Measurements from ENCODE around the gene DHX36. TPM values are rescaled to one million over a fixed set of nuclear protein-coding genes. Genes with fewer than 3 reads are reported as not detected.

Gene DHX36, protein sequence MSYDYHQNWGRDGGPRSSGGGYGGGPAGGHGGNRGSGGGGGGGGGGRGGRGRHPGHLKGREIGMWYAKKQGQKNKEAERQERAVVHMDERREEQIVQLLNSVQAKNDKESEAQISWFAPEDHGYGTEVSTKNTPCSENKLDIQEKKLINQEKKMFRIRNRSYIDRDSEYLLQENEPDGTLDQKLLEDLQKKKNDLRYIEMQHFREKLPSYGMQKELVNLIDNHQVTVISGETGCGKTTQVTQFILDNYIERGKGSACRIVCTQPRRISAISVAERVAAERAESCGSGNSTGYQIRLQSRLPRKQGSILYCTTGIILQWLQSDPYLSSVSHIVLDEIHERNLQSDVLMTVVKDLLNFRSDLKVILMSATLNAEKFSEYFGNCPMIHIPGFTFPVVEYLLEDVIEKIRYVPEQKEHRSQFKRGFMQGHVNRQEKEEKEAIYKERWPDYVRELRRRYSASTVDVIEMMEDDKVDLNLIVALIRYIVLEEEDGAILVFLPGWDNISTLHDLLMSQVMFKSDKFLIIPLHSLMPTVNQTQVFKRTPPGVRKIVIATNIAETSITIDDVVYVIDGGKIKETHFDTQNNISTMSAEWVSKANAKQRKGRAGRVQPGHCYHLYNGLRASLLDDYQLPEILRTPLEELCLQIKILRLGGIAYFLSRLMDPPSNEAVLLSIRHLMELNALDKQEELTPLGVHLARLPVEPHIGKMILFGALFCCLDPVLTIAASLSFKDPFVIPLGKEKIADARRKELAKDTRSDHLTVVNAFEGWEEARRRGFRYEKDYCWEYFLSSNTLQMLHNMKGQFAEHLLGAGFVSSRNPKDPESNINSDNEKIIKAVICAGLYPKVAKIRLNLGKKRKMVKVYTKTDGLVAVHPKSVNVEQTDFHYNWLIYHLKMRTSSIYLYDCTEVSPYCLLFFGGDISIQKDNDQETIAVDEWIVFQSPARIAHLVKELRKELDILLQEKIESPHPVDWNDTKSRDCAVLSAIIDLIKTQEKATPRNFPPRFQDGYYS
- 10 to 100 TPM; 90.0 to 97.3 TPM for total RNA-seq
- 101 TPM for polyA plus RNA-seq (2013, experiment 1 of 2)
- polyA plus RNA-seq (2013, experiment 2 of 2), result 91.5 TPM
- long read RNA-seq, experiment 1, full-length matches to known transcripts, result 5 of 30 reads
- long read RNA-seq, experiment 1, partial matches to known transcripts, result 14 of 30 reads
- long read RNA-seq, experiment 1, other reads (novel, unspliced or antisense), result 11 of 30 reads
- long read RNA-seq, experiment 2, full-length matches to known transcripts, result 61 of 86 reads
- long read RNA-seq, experiment 2, partial matches to known transcripts, result 14 of 86 reads
- long read RNA-seq, experiment 2, other reads (novel, unspliced or antisense), result 11 of 86 reads
- long read RNA-seq, experiment 3, full-length matches to known transcripts, result 2 of 5 reads
- long read RNA-seq, experiment 3, partial matches to known transcripts, result 1 of 5 reads
- long read RNA-seq, experiment 3, other reads (novel, unspliced or antisense), result 2 of 5 reads
- long read RNA-seq, experiment 4, full-length matches to known transcripts, result 11 of 78 reads
- long read RNA-seq, experiment 4, partial matches to known transcripts, result 66 of 78 reads
- long read RNA-seq, experiment 4, other reads (novel, unspliced or antisense), result 1 of 78 reads

DNA sequence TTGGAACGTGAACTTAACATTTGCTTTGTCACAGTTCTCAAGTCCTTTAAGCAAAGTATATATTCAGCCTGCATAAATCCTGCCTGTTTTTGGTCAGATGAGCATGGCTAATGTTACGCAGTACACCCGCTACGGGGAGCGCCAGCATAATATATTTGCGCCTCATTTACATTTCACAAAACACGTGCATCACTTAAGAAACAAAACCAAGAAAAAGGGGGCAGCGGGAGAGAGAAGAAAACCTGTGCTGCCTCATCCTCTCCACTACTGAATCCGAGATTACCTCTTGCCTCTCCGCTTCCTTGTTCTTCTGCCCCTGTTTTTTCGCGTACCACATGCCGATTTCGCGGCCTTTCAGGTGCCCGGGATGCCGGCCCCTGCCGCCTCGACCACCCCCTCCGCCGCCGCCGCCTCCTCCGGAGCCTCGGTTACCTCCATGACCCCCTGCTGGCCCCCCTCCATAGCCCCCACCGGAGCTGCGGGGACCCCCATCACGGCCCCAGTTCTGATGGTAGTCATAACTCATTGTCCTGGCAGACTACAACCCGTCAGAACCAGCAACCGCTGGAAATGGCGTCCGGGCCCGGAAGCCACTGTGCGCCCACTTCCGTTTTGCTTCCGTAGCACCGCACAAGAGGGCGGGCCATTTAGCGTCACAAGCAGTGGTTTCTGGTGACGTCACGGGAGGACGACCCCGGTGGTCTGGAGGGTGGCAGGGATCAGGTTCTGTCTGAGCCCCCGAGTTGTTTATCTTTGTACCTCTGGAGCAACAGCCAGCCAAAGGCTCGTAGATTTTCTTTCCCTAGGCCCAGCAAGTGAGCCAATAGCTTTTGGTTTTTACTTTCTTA is at the start of gene DHX36:
TSS of gene DHX36 (minus strand) at position 597 of the 848 bp plus-strand sequence. CDS start at position 526, 71 bp downstream.
- TF ChIP-seq, protein P1, sequence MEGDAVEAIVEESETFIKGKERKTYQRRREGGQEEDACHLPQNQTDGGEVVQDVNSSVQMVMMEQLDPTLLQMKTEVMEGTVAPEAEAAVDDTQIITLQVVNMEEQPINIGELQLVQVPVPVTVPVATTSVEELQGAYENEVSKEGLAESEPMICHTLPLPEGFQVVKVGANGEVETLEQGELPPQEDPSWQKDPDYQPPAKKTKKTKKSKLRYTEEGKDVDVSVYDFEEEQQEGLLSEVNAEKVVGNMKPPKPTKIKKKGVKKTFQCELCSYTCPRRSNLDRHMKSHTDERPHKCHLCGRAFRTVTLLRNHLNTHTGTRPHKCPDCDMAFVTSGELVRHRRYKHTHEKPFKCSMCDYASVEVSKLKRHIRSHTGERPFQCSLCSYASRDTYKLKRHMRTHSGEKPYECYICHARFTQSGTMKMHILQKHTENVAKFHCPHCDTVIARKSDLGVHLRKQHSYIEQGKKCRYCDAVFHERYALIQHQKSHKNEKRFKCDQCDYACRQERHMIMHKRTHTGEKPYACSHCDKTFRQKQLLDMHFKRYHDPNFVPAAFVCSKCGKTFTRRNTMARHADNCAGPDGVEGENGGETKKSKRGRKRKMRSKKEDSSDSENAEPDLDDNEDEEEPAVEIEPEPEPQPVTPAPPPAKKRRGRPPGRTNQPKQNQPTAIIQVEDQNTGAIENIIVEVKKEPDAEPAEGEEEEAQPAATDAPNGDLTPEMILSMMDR (conservative IDR thresholded peaks at IDR 0.05), result no peak
- peak within 1 kb of the TSS; percentile 100 for H3K4me3 ChIP-seq (ENCODE audit: low read length)
- H3K9ac ChIP-seq (ENCODE audit: extremely low read depth, low read length, poor library complexity, severe bottlenecking), result peak within 1 kb of the TSS; percentile 93
- Mint-ChIP-seq H3K4me1 (peaks cover 30% of the 10 kb centered on the region), H3K36me3 (ENCODE audit: low read depth) (peaks cover 6% of the 10 kb centered on the region), H3K27ac (peak within 1 kb of the TSS; percentile 95), H3K4me3 (peak within 1 kb of the TSS; percentile 85), H3K27me3 (ENCODE audit: insufficient read depth) (no peaks in the 10 kb centered on the region), H3K9me3 (no peaks in the 10 kb centered on the region)
- no peaks in the 10 kb centered on the region for H3K36me3 ChIP-seq (ENCODE audit: control insufficient read depth, insufficient read depth, low read length)
- DNase-seq, result peak; percentile 93
- peaks cover 19% of the 10 kb centered on the region for H3K4me1 ChIP-seq (ENCODE audit: control insufficient read depth, insufficient read depth, low read length)
- no peaks in the 10 kb centered on the region for H3K9me3 ChIP-seq (ENCODE audit: control insufficient read depth, low read length)
- 1% methylated on average over 17 to 45 of the region's 45 CpGs for WGBS, 2 experiments (ENCODE audit: insufficient coverage in 1 of 2, insufficient read length in 1 of 2)
- H3K27ac ChIP-seq (ENCODE audit: low read depth, low read length), result peak within 1 kb of the TSS; percentile 96
- no peaks in the 10 kb centered on the region for H3K27me3 ChIP-seq (ENCODE audit: control insufficient read depth, insufficient read depth, low read length, poor library complexity, severe bottlenecking)

DNA sequence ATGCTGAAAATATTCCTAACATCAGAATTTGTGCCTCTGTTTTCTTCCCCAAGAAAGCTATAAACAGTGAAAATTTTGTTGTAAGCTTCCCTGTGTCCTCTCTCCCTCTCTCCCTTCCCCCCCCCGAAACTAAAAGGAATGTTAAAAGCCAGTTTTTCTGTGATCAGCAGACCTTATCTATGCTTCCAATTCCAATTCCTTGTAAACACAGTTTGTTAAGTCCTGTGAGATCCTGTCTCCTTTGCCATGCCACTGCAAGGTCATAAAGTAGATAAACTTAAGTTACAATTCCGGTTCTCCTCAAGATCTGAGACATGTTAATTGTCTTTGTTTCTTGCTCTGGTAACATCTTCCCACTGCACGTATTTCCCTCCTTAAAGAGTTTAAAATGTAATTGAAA is 42.9 kb upstream of the DHX36 start:
- no peak for DNase-seq
- H3K27me3 Mint-ChIP-seq (ENCODE audit: insufficient read depth), result no peaks in the 10 kb centered on the region
- H3K36me3 Mint-ChIP-seq (ENCODE audit: low read depth), result no peaks in the 10 kb centered on the region
- no peaks in the 10 kb centered on the region for H3K4me1 ChIP-seq (ENCODE audit: control insufficient read depth, insufficient read depth, low read length)
- TF ChIP-seq, protein P1 (conservative IDR thresholded peaks at IDR 0.05), result no peak
- H3K9me3 Mint-ChIP-seq, result peaks cover 11% of the 10 kb centered on the region
- no peak overlapping the region for H3K9ac ChIP-seq (ENCODE audit: extremely low read depth, low read length, poor library complexity, severe bottlenecking)
- no peaks in the 10 kb centered on the region for H3K36me3 ChIP-seq (ENCODE audit: control insufficient read depth, insufficient read depth, low read length)
- WGBS, 2 experiments (ENCODE audit: insufficient coverage in 1 of 2, insufficient read length in 1 of 2), result 53% methylated on average over 3 of the region's 3 CpGs; no CpG with 5 or more reads in 1 of the 2 experiments
- H3K27ac Mint-ChIP-seq, result no peak overlapping the region
- H3K9me3 ChIP-seq (ENCODE audit: control insufficient read depth, low read length), result peaks cover 16% of the 10 kb centered on the region
- H3K27ac ChIP-seq (ENCODE audit: low read depth, low read length), result no peak overlapping the region
- H3K4me3 Mint-ChIP-seq, result no peak overlapping the region
- peaks cover 10% of the 10 kb centered on the region for H3K4me1 Mint-ChIP-seq
- no peak overlapping the region for H3K4me3 ChIP-seq (ENCODE audit: low read length)
- no peaks in the 10 kb centered on the region for H3K27me3 ChIP-seq (ENCODE audit: control insufficient read depth, insufficient read depth, low read length, poor library complexity, severe bottlenecking)

Data from endodermal cell (in vitro differentiated cells).